WTC11 (cell line): ENCODE measurements around the gene PRSS58. TPM values are rescaled to one million over a fixed set of nuclear protein-coding genes. Genes with fewer than 3 reads are reported as not detected.
A peak's percentile ranks its signal among the peaks of the same experiment; 100 is the strongest.

Experiments
- ATAC-seq: fragments of 200-7000 bp; cut with Tn5 transposase; 2 replicates; pipeline ENCODE4 v1.10.0; 2021; ENCODE audit warnings: mild to moderate bottlenecking, moderate library complexity
- CTCF ChIA-PET: fragments of 300-600 bp; sonication (Branson Sonifier 250); formaldehyde crosslinking; loops from one replicate; lab custom pipeline; 2021; ENCODE audit warnings: antibody characterized with exemption; lab: Charles Lee
- POLR2A ChIA-PET: fragments of 350-600 bp; sonication (Branson Sonifier 250); formaldehyde crosslinking; loops from one replicate; lab custom pipeline; 2021; ENCODE audit warnings: antibody characterized with exemption; lab: Charles Lee
- DNase-seq: peaks from one replicate; pipeline ENCODE4 v3.0.0; 2021; ENCODE audit warnings: low spot score
- H3K27ac Mint-ChIP-seq: 2 replicates; pipeline ENCODE4 v1.8.0; 2021; ENCODE audit warnings: mixed read lengths
- H3K27me3 Mint-ChIP-seq: 2 replicates; pipeline ENCODE4 v1.8.0; 2021; ENCODE audit warnings: low read depth, mild to moderate bottlenecking, moderate library complexity, mixed read lengths
- H3K36me3 Mint-ChIP-seq: 2 replicates; pipeline ENCODE4 v1.8.0; 2021; ENCODE audit warnings: mixed read lengths
- H3K4me1 Mint-ChIP-seq: 2 replicates; pipeline ENCODE4 v1.8.0; 2022; ENCODE audit warnings: mixed read lengths
- H3K4me3 Mint-ChIP-seq: 2 replicates; pipeline ENCODE4 v1.8.0; 2021; ENCODE audit warnings: mild to moderate bottlenecking, moderate library complexity, mixed read lengths
- H3K9me3 Mint-ChIP-seq: 2 replicates; pipeline ENCODE4 v1.8.0; 2021; ENCODE audit warnings: mixed read lengths
- E2F4 ChIP-seq: sonication (generic); formaldehyde crosslinking; IDR thresholded peaks from 2 replicates; pipeline ENCODE4 v1.8.1; 2022; ENCODE audit warnings: low read depth, mild to moderate bottlenecking, moderate library complexity, missing genetic modification reagents, borderline replicate concordance
- ELF4 ChIP-seq: sonication (generic); formaldehyde crosslinking; IDR thresholded peaks from 2 replicates; pipeline ENCODE4 v1.8.1; 2022; ENCODE audit warnings: low read depth, mild to moderate bottlenecking, moderate library complexity, missing genetic modification reagents
- ESRRA ChIP-seq: sonication (generic); formaldehyde crosslinking; IDR thresholded peaks from 2 replicates; pipeline ENCODE4 v1.8.1; 2022; ENCODE audit warnings: mild to moderate bottlenecking, missing genetic modification reagents, borderline replicate concordance
- FOXK1 ChIP-seq: sonication (generic); formaldehyde crosslinking; IDR thresholded peaks from 2 replicates; pipeline ENCODE4 v1.8.0; 2022; ENCODE audit warnings: mild to moderate bottlenecking, moderate library complexity, missing genetic modification reagents
- GTF2I ChIP-seq: fragments of 250-450 bp; sonication (Bioruptor Pico); conservative IDR thresholded peaks from 2 replicates; pipeline ENCODE4 v1.4.0; 2021; ENCODE audit warnings: mild to moderate bottlenecking
- KAT7 ChIP-seq: sonication (generic); formaldehyde crosslinking; IDR thresholded peaks from 2 replicates; pipeline ENCODE4 v1.8.1; 2023; ENCODE audit warnings: missing genetic modification reagents, mild to moderate bottlenecking, borderline replicate concordance
- MAX ChIP-seq: sonication (generic); formaldehyde crosslinking; IDR thresholded peaks from 2 replicates; pipeline ENCODE4 v1.8.0; 2022; ENCODE audit warnings: mild to moderate bottlenecking, missing genetic modification reagents
- NFYB ChIP-seq: sonication (generic); formaldehyde crosslinking; conservative IDR thresholded peaks from 2 replicates; pipeline ENCODE4 v1.8.0; 2022; ENCODE audit warnings: low read depth, missing genetic modification reagents
- NR1H2 ChIP-seq: sonication (generic); formaldehyde crosslinking; IDR thresholded peaks from 2 replicates; pipeline ENCODE4 v1.9.0; 2021; ENCODE audit warnings: mild to moderate bottlenecking, moderate library complexity, missing genetic modification reagents
- PRRX2 ChIP-seq: fragments of 250-450 bp; sonication (Bioruptor Pico); IDR thresholded peaks from 2 replicates; pipeline ENCODE4 v1.8.0; 2021; ENCODE audit warnings: mild to moderate bottlenecking
- RELA ChIP-seq: sonication (generic); formaldehyde crosslinking; IDR thresholded peaks from 2 replicates; pipeline ENCODE4 v1.8.1; 2022; ENCODE audit warnings: missing genetic modification reagents, mild to moderate bottlenecking, borderline replicate concordance
- RORB ChIP-seq: fragments of 250-450 bp; sonication (Bioruptor Pico); IDR thresholded peaks from 2 replicates; pipeline ENCODE4 v1.9.0; 2021; ENCODE audit warnings: mild to moderate bottlenecking
- SOX15 ChIP-seq: fragments of 250-450 bp; sonication (Bioruptor Pico); IDR thresholded peaks from 2 replicates; pipeline ENCODE4 v1.9.0; 2021; ENCODE audit warnings: mild to moderate bottlenecking
- TEAD1 ChIP-seq: sonication (generic); formaldehyde crosslinking; IDR thresholded peaks from 2 replicates; pipeline ENCODE4 v1.8.0; 2022; ENCODE audit warnings: mild to moderate bottlenecking, missing genetic modification reagents
- TEAD4 ChIP-seq: sonication (generic); formaldehyde crosslinking; IDR thresholded peaks from 2 replicates; pipeline ENCODE4 v1.8.0; 2022; ENCODE audit warnings: mild to moderate bottlenecking, missing genetic modification reagents
- TP53 ChIP-seq: sonication (generic); formaldehyde crosslinking; IDR thresholded peaks from 2 replicates; pipeline ENCODE4 v1.8.1; 2023; ENCODE audit warnings: mild to moderate bottlenecking, missing genetic modification reagents
- USF2 ChIP-seq: sonication (generic); formaldehyde crosslinking; IDR thresholded peaks from 2 replicates; pipeline ENCODE4 v1.8.1; 2023; ENCODE audit warnings: mild to moderate bottlenecking, missing genetic modification reagents, moderate library complexity
- ZNF121 ChIP-seq: sonication (generic); formaldehyde crosslinking; IDR thresholded peaks from 2 replicates; pipeline ENCODE4 v1.8.0; 2023; ENCODE audit warnings: missing genetic modification reagents
- ZNF263 ChIP-seq: sonication (generic); formaldehyde crosslinking; IDR thresholded peaks from 2 replicates; pipeline ENCODE4 v1.8.1; 2022; ENCODE audit warnings: low read depth, mild to moderate bottlenecking, moderate library complexity, missing genetic modification reagents
- ZNF281 ChIP-seq: sonication (generic); formaldehyde crosslinking; IDR thresholded peaks from 2 replicates; pipeline ENCODE4 v1.8.0; 2023; ENCODE audit warnings: mild to moderate bottlenecking, missing genetic modification reagents
- ZNF671 ChIP-seq: fragments of 250-450 bp; sonication (Bioruptor Pico); IDR thresholded peaks from 2 replicates; pipeline ENCODE4 v1.8.0; 2021; ENCODE audit warnings: mild to moderate bottlenecking
- total RNA-seq: library from RNA; stranded (reverse); gene quantifications from 3 replicates; pipeline ENCODE4 v1.2.3, GENCODE V29; 2021
- TF ChIP-seq, protein P1 (sequence below): fragments of 200-600 bp; IDR thresholded peaks from 2 replicates; pipeline ENCODE4 v1.8.0; 2022; ENCODE audit warnings: antibody characterized with exemption
- TF ChIP-seq, protein P2 (sequence below): sonication (generic); formaldehyde crosslinking; IDR thresholded peaks from 2 replicates; pipeline ENCODE4 v1.8.1; 2023; ENCODE audit warnings: mild to moderate bottlenecking, missing genetic modification reagents, moderate library complexity
- TF ChIP-seq, protein P3 (sequence below): fragments of 250-450 bp; sonication (Bioruptor Pico); IDR thresholded peaks from 2 replicates; pipeline ENCODE4 v2.1.2; 2022; ENCODE audit warnings: mild to moderate bottlenecking, moderate library complexity
- TF ChIP-seq, protein P4 (sequence below): fragments of 250-450 bp; sonication (Bioruptor Pico); IDR thresholded peaks from 2 replicates; pipeline ENCODE4 v1.9.0; 2021; ENCODE audit warnings: moderate library complexity, mild to moderate bottlenecking, inconsistent platforms, borderline replicate concordance
- TF ChIP-seq, protein P5 (sequence below): fragments of 250-450 bp; sonication (Bioruptor Pico); conservative IDR thresholded peaks from 2 replicates; pipeline ENCODE4 v1.9.0; 2021; ENCODE audit warnings: mild to moderate bottlenecking

PRSS58 gene
- total RNA-seq, 1 experiment from 2014 or later = not detected

DNA sequence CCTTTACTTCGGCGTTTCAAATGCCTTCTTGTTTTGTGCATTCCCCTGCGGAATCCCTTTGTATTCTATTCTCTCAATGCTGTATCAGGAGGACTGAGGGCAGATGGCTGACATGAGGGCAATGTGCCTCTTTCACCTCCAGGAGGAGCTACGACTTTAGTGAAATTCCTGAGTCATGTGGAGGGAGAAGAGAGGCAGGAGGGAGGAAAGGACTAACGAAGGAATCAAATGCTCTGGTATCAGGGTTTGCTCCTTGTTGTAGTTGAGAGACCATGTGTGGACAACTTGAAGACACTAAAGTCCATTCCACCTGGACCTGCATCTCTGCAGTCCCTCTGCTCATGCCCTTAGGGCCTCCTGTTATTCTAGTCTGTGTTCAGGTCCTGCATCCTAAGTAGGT is 40.2 kb upstream of the PRSS58 start:
- ATAC-seq (peak; percentile 87), DNase-seq (peak; percentile 51)
- peaks cover 20% of the 10 kb centered on the region for H3K27me3 Mint-ChIP-seq
- no peak overlapping the region for H3K27ac Mint-ChIP-seq
- H3K36me3 Mint-ChIP-seq = no peaks in the 10 kb centered on the region
- H3K4me1 Mint-ChIP-seq = peaks cover 17% of the 10 kb centered on the region
- H3K9me3 Mint-ChIP-seq = no peaks in the 10 kb centered on the region
- POLR2A ChIA-PET = no interaction called here
- CTCF ChIA-PET = interaction anchor here (0.6 to 3.0 kb wide), 35 partner anchors 8 to 584 kb away, joined by 3 to 23 read pairs (median 3); no protein-coding TSS in a partner anchor
- no peak overlapping the region for H3K4me3 Mint-ChIP-seq
- TF ChIP-seq, protein P1, sequence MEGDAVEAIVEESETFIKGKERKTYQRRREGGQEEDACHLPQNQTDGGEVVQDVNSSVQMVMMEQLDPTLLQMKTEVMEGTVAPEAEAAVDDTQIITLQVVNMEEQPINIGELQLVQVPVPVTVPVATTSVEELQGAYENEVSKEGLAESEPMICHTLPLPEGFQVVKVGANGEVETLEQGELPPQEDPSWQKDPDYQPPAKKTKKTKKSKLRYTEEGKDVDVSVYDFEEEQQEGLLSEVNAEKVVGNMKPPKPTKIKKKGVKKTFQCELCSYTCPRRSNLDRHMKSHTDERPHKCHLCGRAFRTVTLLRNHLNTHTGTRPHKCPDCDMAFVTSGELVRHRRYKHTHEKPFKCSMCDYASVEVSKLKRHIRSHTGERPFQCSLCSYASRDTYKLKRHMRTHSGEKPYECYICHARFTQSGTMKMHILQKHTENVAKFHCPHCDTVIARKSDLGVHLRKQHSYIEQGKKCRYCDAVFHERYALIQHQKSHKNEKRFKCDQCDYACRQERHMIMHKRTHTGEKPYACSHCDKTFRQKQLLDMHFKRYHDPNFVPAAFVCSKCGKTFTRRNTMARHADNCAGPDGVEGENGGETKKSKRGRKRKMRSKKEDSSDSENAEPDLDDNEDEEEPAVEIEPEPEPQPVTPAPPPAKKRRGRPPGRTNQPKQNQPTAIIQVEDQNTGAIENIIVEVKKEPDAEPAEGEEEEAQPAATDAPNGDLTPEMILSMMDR = peak; percentile 40
- TF ChIP-seq E2F4 (CRISPR knock-in tag) (no peak), GTF2I (CRISPR knock-in tag) (no peak), TEAD1 (CRISPR knock-in tag) (0 out of 2 replicates have a peak, but pooled peaks have one; percentile 19), RELA (CRISPR knock-in tag) (no peak), FOXK1 (no peak), TEAD4 (CRISPR knock-in tag) (no peak), PRRX2 (CRISPR knock-in tag) (no peak), USF2 (CRISPR knock-in tag) (peak; percentile 40), ELF4 (CRISPR knock-in tag) (no peak), ZNF263 (CRISPR knock-in tag) (no peak), SOX15 (CRISPR knock-in tag) (no peak), ZNF281 (CRISPR knock-in tag) (peak; percentile 62; the same call in 1 of the 2 replicates), NR1H2 (CRISPR knock-in tag) (no peak), TP53 (CRISPR knock-in tag) (no peak), MAX (CRISPR knock-in tag) (peak; percentile 86), RORB (CRISPR knock-in tag) (no peak), ZNF671 (CRISPR knock-in tag) (no peak), ESRRA (CRISPR knock-in tag) (no peak), ZNF121 (CRISPR knock-in tag) (no peak), KAT7 (no peak), NFYB (no peak)
- TF ChIP-seq, protein P2, sequence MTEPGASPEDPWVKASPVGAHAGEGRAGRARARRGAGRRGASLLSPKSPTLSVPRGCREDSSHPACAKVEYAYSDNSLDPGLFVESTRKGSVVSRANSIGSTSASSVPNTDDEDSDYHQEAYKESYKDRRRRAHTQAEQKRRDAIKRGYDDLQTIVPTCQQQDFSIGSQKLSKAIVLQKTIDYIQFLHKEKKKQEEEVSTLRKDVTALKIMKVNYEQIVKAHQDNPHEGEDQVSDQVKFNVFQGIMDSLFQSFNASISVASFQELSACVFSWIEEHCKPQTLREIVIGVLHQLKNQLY = no peak
- TF ChIP-seq, protein P3, sequence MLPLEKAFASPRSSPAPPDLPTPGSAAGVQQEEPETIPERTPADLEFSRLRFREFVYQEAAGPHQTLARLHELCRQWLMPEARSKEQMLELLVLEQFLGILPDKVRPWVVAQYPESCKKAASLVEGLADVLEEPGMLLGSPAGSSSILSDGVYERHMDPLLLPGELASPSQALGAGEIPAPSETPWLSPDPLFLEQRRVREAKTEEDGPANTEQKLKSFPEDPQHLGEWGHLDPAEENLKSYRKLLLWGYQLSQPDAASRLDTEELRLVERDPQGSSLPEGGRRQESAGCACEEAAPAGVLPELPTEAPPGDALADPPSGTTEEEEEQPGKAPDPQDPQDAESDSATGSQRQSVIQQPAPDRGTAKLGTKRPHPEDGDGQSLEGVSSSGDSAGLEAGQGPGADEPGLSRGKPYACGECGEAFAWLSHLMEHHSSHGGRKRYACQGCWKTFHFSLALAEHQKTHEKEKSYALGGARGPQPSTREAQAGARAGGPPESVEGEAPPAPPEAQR (CRISPR knock-in tag) = no peak
- TF ChIP-seq, protein P4, sequence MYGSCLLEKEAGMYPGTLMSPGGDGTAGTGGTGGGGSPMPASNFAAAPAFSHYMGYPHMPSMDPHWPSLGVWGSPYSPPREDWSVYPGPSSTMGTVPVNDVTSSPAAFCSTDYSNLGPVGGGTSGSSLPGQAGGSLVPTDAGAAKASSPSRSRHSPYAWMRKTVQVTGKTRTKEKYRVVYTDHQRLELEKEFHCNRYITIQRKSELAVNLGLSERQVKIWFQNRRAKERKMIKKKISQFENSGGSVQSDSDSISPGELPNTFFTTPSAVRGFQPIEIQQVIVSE (CRISPR knock-in tag) = no peak
- TF ChIP-seq, protein P5, sequence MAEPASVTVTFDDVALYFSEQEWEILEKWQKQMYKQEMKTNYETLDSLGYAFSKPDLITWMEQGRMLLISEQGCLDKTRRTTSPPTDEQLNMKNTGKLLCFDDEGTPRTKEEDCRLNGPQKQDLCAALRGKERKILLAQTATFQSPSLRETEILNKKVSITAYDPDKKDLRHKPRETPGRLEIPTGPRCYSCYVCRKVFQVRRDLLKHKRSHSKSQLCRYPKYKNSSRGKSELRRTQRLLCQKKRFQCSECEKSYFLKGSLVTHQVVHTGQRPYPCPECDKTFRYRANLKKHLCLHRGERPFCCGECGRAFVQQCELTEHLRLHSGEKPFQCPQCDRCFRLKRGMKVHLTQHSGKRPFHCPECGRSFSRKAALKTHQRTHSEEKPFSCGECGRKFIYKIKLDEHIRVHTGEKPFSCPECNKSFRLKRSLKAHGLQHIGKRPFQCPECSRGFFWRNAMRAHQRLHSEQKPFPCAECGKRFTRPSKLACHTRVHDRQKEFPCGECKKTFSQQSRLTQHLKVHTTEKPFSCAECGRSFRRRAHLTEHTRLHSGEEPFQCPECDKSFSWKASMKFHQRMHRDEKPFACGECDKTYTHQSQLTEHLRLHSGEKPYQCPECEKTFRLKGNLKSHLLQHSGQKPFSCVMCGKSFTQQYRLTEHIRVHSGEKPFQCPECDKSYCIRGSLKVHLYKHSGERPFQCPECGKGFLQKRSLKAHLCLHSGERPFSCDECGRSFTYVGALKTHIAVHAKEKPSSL (CRISPR knock-in tag) = no peak
